HG03045 (cell line): ENCODE data around the gene ARMH2.

ENCODE experiments used
- ATAC-seq: cut with Tn5 transposase; IDR thresholded peaks from one replicate; pipeline ENCODE4 v1.9.1; 2021; ENCODE audit warnings: mild to moderate bottlenecking, moderate library complexity; ENCODE audit not compliant: unreplicated experiment

The ARMH2 gene

DNA sequence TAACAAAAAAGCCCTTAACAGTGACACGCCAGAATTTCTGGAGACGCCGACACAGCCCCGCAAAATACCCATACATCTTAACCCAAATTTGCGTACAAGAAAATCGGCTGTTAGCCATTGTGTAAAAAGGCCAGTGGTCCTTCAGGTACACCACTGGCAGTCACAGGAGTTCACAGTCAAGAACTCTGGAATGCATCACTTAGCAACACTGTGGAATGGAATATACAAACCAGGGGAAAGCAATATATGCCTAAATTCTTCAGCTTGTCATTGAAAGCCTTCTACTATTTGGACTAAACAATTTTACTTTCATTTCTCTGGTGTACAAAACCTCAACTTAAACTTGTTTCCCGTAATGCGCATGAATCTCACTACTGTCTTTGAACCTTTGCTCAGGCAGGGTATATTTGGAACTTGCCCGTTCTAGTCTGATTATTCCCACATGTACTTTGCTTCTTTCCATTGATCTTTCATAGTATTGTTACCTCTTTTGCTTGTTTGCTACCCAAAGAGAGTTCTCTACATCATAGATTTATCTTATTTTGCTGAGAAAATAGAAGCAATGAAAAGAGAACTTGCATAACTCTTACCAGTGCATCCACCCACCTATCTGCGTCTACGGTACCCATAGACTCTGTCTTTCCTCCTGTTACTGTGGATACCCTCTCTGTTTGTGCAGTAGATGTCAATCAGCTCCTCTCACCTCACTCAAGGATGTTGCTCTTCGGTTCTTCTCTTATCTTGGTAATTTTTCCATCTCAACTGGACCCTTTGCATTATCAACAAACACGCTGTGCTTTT is at the start of gene ARMH2:
Gene ARMH2, minus strand, starts transcription at position 178 of the 801 bp plus-strand sequence. Its CDS starts 60 bp downstream, at position 118.
- no peak for ATAC-seq

DNA sequence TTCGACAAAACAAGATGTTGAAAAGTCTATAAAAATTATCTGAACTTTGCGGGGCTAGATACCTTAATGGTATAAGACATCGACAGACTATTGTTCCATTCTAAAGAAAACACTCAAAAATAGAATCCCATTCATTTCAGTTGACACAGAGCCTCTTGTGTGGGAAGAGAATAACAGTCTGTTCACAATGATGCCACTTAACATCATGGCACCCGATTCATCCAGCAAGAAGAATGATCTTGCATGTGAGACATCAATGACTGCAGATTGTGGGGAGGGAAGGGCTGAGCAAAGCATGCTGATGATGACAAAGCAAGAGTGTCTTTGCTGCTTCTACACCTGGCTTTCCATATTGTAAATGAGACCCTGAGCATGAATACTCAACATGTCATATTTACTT is 49.7 kb upstream of the ARMH2 start:
- ATAC-seq, result no peak

DNA sequence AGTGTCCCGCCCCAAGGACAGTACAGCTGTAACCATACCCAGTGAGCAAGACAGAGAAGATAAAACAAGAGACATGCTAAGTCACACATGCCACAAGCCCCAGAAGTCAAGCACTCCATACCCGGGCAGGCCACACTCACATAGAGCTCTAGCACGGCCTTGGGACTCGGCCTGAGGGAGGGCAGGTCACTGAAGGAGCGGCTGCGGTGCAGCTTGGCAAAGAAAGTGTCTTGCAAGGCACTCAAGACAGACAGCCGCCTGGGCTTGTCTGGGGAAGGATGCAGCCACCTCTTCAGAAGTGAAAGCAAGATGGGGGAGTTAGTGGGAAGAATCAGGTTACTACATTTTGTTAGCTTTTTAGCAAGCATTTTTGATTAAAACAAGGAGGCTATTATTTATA is 48.7 kb upstream of the ARMH2 start:
- ATAC-seq, result no peak

GRCh38 chr6:24845578-24845977 is 46.9 kb upstream of the ARMH2 start:
- no peak for ATAC-seq

DNA sequence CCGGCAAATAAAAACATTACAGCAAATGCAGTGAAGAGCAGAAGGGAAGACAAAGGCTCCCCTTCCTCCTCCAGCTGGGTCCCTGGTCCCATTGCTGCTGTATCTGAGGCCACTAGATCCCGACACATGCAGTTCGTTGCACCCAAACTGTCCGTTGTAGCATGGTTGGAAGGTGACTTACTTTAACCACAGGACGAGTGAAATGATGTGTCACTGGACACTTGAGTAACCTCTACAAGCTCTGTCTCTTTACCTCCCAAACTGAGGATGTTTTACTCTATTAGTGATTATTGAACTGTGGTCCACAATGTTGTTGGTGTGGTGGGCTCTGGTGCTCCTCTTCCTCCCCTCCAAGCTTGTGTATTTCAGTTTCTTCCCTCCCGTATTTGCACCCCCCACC is 46.2 kb upstream of the ARMH2 start:
- no peak for ATAC-seq

- no peak for ATAC-seq
Measured at GRCh38 chr6:24844061-24844460, 45.3 kb upstream of the ARMH2 start.

DNA sequence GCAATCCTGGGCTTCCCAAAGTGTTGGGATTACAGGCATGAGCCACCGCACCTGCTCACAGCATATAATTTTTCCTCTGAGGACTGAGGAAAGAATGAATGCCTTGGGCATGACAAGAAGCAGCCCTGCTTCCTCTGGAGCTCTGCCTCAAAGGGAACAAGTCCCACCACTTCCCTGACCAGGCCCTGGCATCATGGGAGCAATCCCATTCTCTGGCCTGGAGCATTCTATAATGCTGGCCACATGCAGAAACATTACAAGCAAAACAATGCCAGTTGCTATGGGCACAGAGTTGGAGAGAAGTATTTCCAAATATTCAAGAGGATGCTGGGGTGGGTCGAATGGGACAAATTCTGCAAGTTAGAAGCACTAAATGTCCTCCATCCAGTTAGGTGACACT is 41.5 kb upstream of the ARMH2 start:
- no peak for ATAC-seq

- ATAC-seq, result no peak
Measured at GRCh38 chr6:24838994-24839393, 40.3 kb upstream of the ARMH2 start.

DNA sequence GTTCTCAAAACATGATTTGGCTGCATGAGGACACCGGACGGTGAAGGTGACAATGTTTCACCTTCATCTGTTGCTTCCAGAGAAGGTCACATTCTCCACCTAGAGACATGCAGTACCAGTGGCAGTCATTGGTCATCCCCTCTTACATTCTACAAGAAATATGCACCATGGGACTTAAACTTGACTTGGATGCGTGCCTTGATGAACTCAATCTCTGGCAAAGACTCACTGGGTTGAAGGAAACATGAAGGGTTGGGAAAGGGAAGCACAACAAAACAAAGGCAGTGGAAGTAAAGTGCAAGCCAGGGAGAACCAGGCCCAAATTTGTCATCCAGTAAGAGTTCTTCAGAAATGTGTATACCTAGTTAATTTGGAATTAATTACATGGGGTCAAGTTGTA is 39.4 kb upstream of the ARMH2 start:
- ATAC-seq, result no peak

- no peak for ATAC-seq
Measured at GRCh38 chr6:24836109-24836508, 37.4 kb upstream of the ARMH2 start.

DNA sequence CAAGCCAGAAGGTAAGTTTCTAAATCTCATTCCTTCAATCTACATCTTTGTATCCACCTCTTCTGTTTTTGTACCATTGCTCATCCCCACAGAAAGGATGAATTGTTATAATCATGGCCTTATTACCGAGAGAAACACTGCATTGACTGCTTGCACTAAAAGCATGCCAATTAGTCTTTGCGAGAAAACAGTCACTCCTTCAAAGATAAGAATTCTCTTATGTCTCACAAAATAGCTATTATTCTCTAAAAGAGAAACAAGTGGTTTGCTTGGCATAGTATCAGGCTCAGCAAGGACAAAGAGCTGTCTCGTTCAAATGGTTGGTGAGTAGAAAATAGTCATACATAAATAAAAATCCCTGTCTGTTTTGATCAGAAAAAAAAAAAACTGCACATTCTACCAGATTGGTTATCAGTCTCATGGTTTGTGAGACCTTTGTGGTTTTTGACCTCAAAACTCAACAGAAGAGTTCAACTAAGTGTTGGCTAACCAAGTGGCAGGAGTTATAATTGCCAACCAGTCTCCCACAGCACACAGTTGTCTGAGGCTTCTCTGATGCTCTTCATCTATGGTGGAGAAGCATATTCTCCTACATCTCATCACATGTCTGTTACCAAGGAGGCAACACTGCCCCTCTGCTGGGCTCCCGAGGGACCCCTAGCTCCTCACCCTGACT is 35.1 kb upstream of the ARMH2 start:
- no peak for ATAC-seq

GRCh38 chr6:24832794-24833193 is 34.1 kb upstream of the ARMH2 start:
- ATAC-seq, result no peak

DNA sequence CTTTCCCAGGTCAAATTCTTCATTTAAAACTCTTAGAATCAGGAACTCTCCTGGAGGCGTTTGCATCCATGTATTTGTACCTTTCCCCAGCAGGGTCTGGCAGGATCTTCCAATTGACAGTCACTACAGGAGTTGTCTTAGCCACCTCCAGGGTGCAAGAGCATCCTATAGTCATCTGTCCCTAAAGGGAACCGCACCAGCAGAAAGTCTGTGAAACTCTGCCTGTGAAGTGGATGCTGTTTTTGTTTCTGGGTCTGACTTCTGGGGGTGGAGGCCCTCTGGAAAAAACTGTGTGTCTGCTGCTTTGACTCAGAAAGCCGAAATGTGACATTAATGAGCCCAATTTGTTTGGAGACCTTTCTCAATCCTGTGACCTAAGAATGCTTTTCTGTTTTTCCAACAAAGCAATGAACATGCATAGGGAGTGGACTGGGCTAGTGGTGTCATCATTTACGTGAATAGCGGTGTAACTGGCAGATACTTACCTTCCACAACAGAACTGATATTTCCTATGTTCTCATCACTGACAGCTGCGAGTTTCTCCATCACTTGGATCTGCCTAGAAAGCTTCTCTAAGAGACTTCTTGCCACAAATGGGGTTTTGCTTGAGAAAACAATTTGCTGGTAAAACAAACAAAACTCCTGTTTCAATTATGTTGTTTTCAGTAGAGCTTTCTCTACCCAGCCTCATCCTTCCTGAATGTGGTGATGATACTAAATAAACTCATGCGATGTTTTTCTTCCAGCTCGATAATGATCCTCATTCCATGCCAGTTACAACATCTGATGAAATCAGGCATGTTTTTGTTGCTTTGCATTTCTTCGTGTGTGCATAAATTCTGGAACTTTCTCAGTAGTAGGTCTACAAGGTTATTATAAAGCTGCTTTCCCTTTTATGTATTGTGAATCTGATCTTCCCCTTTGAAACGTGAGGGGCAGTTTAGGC is 33.3 kb upstream of the ARMH2 start:
- ATAC-seq, result no peak

GRCh38 chr6:24829657-24830056 is 30.9 kb upstream of the ARMH2 start:
- no peak for ATAC-seq

- no peak for ATAC-seq
Measured at GRCh38 chr6:24827970-24828369, 29.3 kb upstream of the ARMH2 start.

DNA sequence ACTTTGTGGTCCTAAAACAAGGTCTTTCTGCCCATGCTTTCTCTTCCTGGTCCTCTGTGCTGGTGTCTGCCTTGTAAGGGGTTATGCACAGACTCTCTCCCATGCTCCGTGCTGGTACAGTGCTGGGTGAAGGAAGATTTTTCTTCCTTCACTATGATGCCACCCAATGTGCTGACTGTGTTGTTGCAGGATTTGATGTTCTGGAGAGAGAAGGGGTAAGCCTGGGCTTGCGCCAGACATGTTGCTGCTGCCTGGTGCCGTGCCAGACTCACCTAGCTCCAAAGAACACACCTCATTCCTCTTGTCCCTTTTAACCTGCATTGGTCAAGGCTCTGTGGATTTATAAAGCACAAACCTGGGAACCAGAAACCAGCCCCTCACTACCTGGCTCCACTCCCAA is 28.4 kb upstream of the ARMH2 start:
- ATAC-seq, result no peak

DNA sequence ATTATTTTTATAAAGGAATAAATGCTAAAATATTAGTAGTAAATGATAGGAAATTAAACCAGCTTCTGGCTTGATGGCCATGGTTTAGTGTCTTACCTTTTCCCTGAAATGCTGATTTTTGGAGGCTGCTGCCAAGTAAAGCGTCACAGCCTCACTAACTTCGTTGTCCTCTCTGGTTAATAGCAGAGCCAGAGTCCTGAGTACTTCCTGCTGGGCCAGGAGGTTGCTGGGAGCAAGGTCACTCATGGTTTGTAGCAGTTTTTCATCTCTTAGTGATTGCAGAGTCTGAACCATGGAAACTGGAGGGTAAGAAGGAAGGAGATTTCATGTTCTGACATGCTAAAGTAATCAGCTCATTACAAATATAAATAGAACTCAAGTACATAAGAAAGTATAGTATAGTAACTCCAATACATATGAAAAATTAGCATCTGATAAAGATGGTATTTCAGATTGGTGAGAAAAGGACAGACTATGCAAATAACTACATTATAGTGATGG is 26.5 kb upstream of the ARMH2 start:
- ATAC-seq, result no peak

- ATAC-seq, result no peak
Measured at GRCh38 chr6:24824142-24824938, 25.6 kb upstream of the ARMH2 start.

DNA sequence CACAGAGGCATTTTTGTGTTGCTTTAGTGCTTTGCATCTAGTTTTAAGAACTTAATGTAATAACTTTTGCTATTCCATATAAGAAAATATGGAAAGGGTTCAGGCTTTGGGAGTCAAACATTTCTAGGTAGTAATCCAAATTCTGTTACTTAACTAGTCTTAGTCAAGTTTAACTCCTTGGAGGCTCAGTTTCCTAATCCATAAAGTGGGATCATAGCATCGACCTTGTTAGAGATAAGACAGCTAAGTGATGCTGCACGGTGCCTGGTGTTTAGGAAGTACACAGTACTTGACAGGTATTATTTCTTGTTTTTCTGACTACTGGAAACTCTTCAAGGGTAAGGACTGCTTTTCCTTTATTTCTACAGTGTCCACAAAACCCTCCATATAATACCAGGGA is 24.5 kb upstream of the ARMH2 start:
- no peak for ATAC-seq

- ATAC-seq, result no peak
Measured at GRCh38 chr6:24822696-24823095, 24.0 kb upstream of the ARMH2 start.
